ACC112 (cell line): Measurements from ENCODE around the gene NCCRP1.

Experiments
- H2AFZ ChIP-seq: fragments of 200-600 bp; sonication (generic); one replicate; pipeline ENCODE4 v1.6.0; 2017; ENCODE audit warnings: antibody characterized with exemption, low read length; ENCODE audit not compliant: unreplicated experiment
- H3K27ac ChIP-seq: fragments of 200-600 bp; sonication (generic); 2 replicates; pipeline ENCODE4 v1.5.1; 2014; ENCODE audit warnings: low read depth, mild to moderate bottlenecking, antibody characterized with exemption, low read length, moderate library complexity
- H3K27me3 ChIP-seq: fragments of 200-600 bp; sonication (generic); 2 replicates; pipeline ENCODE4 v1.6.1; 2014; ENCODE audit warnings: mild to moderate bottlenecking, antibody characterized with exemption, low read length, moderate library complexity, mixed read lengths; ENCODE audit not compliant: insufficient read depth
- H3K36me3 ChIP-seq: fragments of 200-600 bp; sonication (generic); 2 replicates; pipeline ENCODE4 v1.6.1; 2016; ENCODE audit warnings: mild to moderate bottlenecking, antibody characterized with exemption, low read length, moderate library complexity, mixed read lengths; ENCODE audit not compliant: insufficient read depth
- H3K4me1 ChIP-seq: fragments of 200-600 bp; sonication (generic); one replicate; pipeline ENCODE4 v1.6.1; 2016; ENCODE audit warnings: low read length, mixed read lengths; ENCODE audit not compliant: insufficient read depth, unreplicated experiment, control insufficient read depth
- H3K4me3 ChIP-seq: fragments of 200-600 bp; sonication (generic); 2 replicates; pipeline ENCODE4 v1.5.1; 2014; ENCODE audit warnings: mild to moderate bottlenecking, low read depth, low read length
- H3K79me2 ChIP-seq: fragments of 200-600 bp; sonication (generic); one replicate; pipeline ENCODE4 v1.6.0; 2016; ENCODE audit warnings: low read length; ENCODE audit not compliant: control insufficient read depth, unreplicated experiment, insufficient read depth

Gene NCCRP1

GRCh38 chr19:39174142-39174541 is 22.6 kb upstream of the NCCRP1 start:
- H3K4me3 ChIP-seq: no peak overlapping the region
- no peaks in the 10 kb centered on the region for H3K36me3 ChIP-seq
- no peaks in the 10 kb centered on the region for H3K4me1 ChIP-seq
- no peak overlapping the region for H2AFZ ChIP-seq
- no peaks in the 10 kb centered on the region for H3K79me2 ChIP-seq
- H3K27ac ChIP-seq: no peak overlapping the region
- H3K27me3 ChIP-seq: no peaks in the 10 kb centered on the region

- H3K36me3 ChIP-seq: no peaks in the 10 kb centered on the region
These were observed 21.9 kb upstream of the NCCRP1 start for GRCh38 chr19:39174558-39175544.

GRCh38 chr19:39175564-39175963 is 21.2 kb upstream of the NCCRP1 start:
- no peak overlapping the region for H3K27ac ChIP-seq
- H3K4me1 ChIP-seq: no peaks in the 10 kb centered on the region
- no peak overlapping the region for H3K4me3 ChIP-seq
- no peaks in the 10 kb centered on the region for H3K27me3 ChIP-seq
- no peak overlapping the region for H2AFZ ChIP-seq
- no peaks in the 10 kb centered on the region for H3K36me3 ChIP-seq
- no peaks in the 10 kb centered on the region for H3K79me2 ChIP-seq

More at GRCh38 chr19:39174558-39175544, 21.9 kb upstream of the NCCRP1 start:
- no peak overlapping the region for H3K4me3 ChIP-seq
- no peak overlapping the region for H3K27ac ChIP-seq
- H3K4me1 ChIP-seq: no peaks in the 10 kb centered on the region
- H3K27me3 ChIP-seq: no peaks in the 10 kb centered on the region
- no peak overlapping the region for H2AFZ ChIP-seq
- no peaks in the 10 kb centered on the region for H3K79me2 ChIP-seq

GRCh38 chr19:39177110-39177699 is 19.6 kb upstream of the NCCRP1 start:
- Histone ChIP-seq H3K79me2 (no peaks in the 10 kb centered on the region), H3K36me3 (no peaks in the 10 kb centered on the region), H3K4me1 (no peaks in the 10 kb centered on the region), H3K27me3 (no peaks in the 10 kb centered on the region), H3K4me3 (no peak overlapping the region), H2AFZ (no peak overlapping the region), H3K27ac (no peak overlapping the region)

- Histone ChIP-seq H3K4me1 (no peaks in the 10 kb centered on the region), H3K27me3 (no peaks in the 10 kb centered on the region), H3K36me3 (no peaks in the 10 kb centered on the region), H3K79me2 (no peaks in the 10 kb centered on the region), H3K4me3 (no peak overlapping the region), H3K27ac (no peak overlapping the region), H2AFZ (no peak overlapping the region)
These were observed 19.0 kb upstream of the NCCRP1 start for GRCh38 chr19:39177736-39178135.

GRCh38 chr19:39178296-39179006 is 18.3 kb upstream of the NCCRP1 start:
- Histone ChIP-seq H3K79me2 (no peaks in the 10 kb centered on the region), H3K36me3 (no peaks in the 10 kb centered on the region), H3K27me3 (no peaks in the 10 kb centered on the region), H3K4me3 (no peak overlapping the region), H2AFZ (no peak overlapping the region), H3K27ac (no peak overlapping the region), H3K4me1 (no peaks in the 10 kb centered on the region)

GRCh38 chr19:39179754-39180153 is 17.0 kb upstream of the NCCRP1 start:
- no peaks in the 10 kb centered on the region for H3K27me3 ChIP-seq
- H3K27ac ChIP-seq: no peak overlapping the region
- no peak overlapping the region for H2AFZ ChIP-seq
- no peaks in the 10 kb centered on the region for H3K36me3 ChIP-seq
- H3K4me1 ChIP-seq: no peaks in the 10 kb centered on the region
- H3K4me3 ChIP-seq: no peak overlapping the region
- H3K79me2 ChIP-seq: no peaks in the 10 kb centered on the region

- H3K36me3 ChIP-seq: no peaks in the 10 kb centered on the region
- no peaks in the 10 kb centered on the region for H3K27me3 ChIP-seq
- H2AFZ ChIP-seq: no peak overlapping the region
- H3K4me1 ChIP-seq: no peaks in the 10 kb centered on the region
- H3K27ac ChIP-seq: no peak overlapping the region
- no peak overlapping the region for H3K4me3 ChIP-seq
- no peaks in the 10 kb centered on the region for H3K79me2 ChIP-seq
These were observed 16.0 kb upstream of the NCCRP1 start for GRCh38 chr19:39180749-39181148.

- H3K27ac ChIP-seq: no peak overlapping the region
- H3K36me3 ChIP-seq: no peaks in the 10 kb centered on the region
These were observed 15.1 kb upstream of the NCCRP1 start for GRCh38 chr19:39181500-39182173.

GRCh38 chr19:39182174-39182505 is 14.6 kb upstream of the NCCRP1 start:
- H3K36me3 ChIP-seq: no peaks in the 10 kb centered on the region
- no peaks in the 10 kb centered on the region for H3K27me3 ChIP-seq
- no peak overlapping the region for H3K4me3 ChIP-seq
- no peak overlapping the region for H3K27ac ChIP-seq
- H3K79me2 ChIP-seq: no peaks in the 10 kb centered on the region
- H3K4me1 ChIP-seq: no peaks in the 10 kb centered on the region
- no peak overlapping the region for H2AFZ ChIP-seq

More at GRCh38 chr19:39181500-39182173, 15.1 kb upstream of the NCCRP1 start:
- Histone ChIP-seq H3K79me2 (no peaks in the 10 kb centered on the region), H3K27me3 (no peaks in the 10 kb centered on the region), H3K4me1 (no peaks in the 10 kb centered on the region), H3K4me3 (no peak overlapping the region), H2AFZ (no peak overlapping the region)
